GM18508 (cell line): Measurements from ENCODE around the gene GNA14.
A peak's percentile ranks its signal among the peaks of the same experiment; 100 is the strongest.
"Not testable (repeated sequence)": the region's sequence is repeated elsewhere in the genome, so short reads cannot be mapped to it uniquely, and the experiment has no call there.

Source experiments
- ATAC-seq: cut with Tn5 transposase; IDR thresholded peaks from one replicate; pipeline ENCODE4 v1.9.1; 2021; ENCODE audit warnings: moderate number of reproducible peaks; ENCODE audit not compliant: insufficient read depth, unreplicated experiment

The GNA14 gene

DNA sequence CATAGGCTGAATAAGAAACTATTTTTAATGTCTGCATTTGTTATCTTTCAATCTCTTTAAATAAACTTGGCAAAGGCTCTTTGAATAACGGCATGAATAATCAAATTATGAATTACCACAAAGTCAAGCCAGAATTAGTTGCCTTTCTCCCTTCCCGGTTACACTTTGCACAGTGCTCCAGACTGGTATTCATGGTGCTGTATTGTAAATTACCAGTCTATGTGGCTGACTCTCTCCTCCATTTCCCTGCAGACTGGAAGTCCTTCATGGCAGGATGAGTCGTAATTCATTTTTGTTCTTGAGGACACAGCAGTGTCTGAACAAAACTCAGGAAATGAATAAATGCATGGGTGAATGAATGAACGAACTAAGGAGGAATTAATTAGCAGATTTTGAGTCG lies 142.9 kb downstream of the GNA14 start:
- ATAC-seq, result no peak

DNA sequence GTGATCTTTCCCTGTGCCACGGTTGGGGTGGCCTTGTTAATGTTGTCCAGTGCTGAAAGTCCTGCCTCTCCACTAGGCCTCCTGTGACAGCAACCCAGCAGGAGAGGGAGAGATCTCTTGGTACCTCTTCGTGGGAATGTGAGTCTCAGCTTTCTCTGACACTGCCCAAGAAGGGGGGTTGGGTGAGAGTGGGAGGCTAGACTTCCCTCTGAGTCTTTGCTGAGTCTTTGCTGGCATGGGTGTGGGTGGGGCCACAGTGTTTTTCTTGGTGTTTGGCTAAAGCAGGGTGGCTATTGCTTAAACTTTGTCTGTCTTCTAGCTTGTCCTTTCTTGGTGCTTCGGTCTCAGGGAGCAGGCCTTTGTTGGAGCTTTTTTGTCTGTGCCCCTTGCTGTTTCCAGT lies 145.6 kb downstream of the GNA14 start:
- ATAC-seq, result no peak

DNA sequence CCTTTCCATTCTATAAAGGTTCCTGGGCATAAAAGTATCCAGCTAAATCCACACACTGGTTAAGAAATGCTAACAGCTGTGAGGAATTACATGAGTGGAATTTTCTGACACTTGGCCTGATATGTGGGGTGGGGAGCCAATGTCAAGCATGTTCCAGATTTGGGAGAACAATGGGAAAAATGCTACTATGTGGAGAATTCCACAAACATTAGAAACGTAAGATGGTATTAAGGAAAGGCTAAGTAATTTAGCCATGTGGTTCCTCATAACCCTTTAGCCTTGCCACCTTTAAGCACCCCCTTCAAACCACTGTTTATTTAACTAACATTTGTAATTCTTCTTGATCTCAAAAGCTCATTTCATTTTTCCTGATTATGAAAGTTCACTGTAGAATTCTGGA lies 149.2 kb downstream of the GNA14 start:
- no peak for ATAC-seq

DNA sequence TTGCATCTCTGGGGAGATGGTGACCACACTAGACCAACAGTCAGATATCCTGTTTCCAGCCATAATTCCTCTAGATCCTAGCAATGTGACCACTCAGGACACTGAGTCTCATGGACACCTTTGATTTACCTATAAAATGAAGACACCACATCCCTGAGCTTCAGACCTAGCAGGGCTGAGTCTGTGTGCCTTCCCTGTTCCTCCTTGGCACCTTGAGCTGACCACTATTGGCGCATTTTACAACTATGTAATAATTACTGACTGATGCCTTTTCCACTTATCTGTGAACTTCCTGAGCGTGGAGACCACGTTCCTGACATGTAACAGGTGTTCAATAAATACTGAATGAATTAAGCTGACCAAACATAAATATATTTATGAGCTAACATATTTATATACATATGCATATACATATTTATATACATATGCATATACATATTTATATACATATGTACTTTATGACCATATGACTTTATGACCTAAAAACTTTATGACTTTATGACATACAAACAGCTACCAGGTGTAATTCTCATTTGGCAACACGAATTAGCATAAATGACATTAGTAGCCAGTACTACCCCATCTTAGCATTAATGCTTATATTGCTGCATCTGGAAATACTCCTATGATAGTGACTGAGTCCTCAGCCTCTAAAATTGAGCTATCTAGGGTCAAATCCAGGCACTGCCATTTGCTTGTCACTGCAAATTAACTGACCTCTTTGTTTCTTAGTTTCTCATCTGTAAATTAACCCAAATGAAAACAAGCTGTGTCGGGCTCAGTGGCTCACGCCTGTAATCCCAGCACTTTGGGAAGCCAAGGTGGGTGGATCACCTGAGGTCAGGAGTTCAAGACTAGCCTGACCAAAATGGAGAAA lies 150.6 kb downstream of the GNA14 start:
- no peak for ATAC-seq

DNA sequence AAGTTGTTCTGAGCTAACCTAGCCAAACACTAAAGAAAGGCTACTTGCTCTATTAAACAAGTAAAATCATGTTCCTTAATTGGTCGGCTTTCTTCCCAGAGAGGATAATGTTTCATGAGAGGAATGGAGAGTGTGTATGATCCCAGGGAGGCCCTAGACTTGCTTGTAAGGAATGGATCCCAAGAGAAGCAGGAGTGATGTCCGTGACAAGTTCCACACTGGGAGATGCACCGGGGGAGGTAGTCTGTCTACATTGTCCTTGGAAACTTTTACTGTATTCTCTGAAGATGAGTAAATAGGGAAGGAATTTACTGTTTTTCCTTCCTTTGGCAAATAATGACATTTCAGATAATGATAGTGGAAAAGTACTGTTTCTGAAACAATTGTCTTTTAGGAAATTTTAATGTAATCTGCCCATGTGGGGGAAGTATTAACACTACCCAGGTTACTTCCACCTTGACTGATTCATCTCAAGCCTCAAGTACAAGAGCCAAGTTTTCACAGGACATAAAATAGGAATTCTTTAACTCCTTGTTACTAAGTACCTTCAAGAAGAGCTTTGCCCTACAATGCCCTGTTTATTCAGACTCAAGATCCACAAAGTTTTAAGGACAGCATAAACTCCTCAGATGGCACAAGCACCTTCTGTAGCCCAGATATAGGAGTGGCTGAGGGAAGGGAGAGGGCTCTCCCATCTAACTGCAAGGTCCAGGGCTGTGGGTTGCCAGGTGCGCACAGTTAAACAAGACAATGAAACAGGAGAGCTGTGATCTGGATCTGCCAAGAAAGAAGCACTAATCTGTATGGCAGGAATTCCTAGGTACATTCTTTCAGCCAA lies 152.1 kb downstream of the GNA14 start:
- ATAC-seq, result no peak

DNA sequence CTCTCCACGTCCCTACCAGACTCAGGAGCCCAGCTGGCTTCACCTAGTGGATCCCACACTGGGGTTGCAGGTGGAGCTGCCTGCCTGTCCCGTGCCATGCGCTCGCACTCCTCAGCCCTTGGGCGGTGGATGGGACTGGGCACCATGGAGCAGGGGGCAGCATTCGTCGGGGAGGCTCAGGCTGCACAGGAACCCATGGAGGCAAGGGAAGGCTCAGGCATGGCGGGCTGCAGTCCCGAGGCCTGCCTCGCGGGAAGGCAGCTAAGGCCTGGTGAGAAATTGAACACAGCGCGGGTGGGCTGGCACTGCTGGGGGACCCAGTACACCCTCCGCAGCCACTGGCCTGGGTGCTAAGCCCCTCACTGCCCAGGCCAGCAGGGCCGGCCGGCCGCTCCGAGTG lies 157.8 kb downstream of the GNA14 start:
- not testable (repeated sequence) for ATAC-seq

DNA sequence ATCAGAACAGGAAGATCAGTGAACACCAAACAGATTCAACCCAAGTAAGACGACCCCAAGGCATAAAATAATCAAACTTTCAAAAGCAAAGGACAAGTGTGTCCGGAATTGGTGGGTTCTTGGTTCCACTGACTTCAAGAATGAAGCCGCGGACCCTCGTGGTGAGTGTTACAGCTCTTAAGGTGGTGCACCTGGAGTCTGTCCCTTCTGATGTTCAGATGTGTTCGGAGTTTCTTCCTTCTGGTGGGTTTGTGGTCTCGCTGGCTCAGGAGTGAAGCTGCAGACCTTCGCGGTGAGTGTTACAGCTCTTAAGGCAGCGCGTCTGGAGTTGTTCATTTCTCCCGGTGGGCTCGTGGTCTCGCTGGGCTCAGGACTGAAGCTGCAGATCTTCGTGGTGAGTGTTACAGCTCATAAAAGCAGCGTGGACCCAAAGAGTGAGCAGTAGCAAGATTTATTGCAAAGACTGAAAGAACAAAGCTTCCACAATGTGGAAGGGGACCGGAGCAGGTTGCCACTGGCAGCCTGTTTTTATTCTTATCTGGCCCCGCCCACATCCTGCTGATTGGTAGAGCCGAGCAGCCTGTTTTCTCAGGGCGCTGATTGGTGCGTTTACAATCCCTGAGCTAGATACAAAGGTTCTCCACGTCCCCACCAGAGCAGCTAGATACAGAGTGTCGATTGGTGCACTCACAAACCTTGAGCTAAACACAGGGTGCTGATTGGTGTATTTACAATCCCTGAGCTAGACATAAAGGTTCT lies 158.5 kb downstream of the GNA14 start:
- ATAC-seq, result not testable (repeated sequence)

DNA sequence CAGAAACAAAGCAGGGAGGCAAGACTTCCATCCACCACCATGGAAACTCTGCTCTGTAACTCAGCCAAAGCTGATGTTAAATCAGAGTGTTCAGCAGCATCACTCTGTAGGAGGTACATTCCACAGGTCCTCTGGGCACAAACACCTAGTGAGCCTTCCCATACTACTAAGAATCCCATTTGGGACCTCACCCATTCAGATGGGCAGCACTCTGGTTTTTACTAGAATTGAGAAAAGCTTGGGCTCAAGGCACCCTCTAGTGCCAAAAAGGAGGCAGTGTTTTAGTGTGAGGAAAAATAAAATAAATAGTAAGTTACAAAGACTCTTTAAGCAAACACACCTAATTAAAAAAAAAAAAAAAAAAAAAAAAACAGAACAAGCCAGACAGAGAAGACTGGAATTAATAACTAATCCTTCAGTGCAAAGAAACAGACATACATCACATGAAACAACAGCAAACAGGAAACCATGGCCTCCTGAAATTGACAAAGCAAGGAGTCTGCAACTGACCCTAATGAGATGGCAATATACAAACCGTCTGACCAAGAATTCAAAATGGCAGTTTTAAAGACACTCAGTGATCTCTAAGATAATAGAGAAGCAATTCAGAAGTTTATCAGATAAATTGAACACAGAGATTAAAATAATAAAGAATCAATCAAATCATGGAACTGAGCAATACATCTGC lies 159.5 kb downstream of the GNA14 start:
- ATAC-seq, result no peak

DNA sequence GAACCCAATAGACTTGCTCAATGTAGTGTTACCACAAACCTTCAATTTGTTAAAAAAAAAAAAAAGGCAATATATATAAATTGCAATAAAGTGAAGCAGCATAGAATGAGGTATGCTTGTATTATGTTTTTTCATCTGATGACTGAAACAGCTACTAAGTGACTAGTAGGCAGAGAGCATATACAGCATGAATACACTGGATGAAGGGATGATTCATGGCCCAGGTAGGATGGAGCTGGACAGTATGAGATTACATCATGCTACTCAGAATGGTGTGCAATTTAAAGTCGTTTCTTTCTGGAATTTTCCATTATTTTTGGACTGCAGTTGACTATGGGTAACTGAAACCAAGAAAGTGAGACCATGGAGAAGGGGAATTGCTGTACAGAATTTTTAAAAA lies 161.2 kb downstream of the GNA14 start:
- ATAC-seq, result no peak

DNA sequence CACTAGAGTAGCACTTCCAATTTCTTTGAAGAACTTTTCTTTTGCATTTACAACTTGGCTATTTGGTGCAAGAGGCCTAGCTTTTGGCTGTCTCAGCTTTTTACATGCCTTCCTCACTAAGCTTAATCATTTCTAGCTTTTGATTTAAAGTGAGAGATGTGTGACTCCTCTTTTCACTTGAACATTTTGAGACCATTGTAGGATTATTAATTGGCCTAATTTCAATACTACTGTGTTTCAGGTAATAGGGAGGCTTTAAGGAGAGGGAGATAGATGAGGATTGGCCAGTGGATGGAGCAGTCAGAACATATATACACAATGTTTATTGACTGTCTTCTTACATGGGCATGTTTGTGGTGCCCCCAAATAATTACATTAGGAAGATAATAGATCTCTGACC lies 161.7 kb downstream of the GNA14 start:
- no peak for ATAC-seq

DNA sequence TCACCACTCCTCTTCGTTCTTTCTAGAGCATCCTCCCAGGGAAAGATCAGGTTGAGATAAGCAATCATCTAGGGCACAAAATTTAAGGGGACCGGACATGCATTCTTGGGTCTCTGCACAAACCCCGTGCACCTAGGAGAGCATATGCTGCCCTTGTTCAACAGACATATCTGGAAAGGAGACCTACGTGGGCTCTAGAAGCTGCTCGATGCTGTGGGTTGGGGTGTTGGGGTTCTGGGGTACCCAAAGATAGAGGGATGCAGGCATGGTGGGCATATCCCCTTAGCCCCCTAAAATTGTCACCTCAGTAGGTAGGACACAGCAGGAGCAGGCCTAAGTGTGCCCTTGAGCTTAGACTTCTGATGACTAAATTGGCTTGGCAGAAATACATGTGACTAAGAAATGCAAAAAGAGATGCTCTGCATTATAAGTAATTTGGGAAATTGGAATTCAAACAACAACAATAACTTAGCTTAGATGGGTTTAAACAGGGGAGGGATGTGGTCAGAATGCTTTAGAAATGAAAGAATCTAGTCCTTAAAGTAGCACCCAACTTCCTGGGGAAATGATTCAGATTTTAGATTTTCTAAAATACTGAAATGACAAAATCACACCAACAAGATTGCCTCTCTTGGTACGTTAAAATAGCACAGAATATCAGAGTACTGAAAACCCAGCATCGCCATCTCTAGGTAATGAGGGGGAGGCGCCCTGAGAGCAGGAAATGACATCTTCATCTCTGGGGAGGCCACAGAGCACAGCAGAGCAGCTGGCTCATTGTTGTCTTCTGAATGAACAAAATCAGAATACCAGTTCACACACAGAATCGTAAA lies 172.3 kb downstream of the GNA14 start:
- ATAC-seq, result peak; percentile 95

DNA sequence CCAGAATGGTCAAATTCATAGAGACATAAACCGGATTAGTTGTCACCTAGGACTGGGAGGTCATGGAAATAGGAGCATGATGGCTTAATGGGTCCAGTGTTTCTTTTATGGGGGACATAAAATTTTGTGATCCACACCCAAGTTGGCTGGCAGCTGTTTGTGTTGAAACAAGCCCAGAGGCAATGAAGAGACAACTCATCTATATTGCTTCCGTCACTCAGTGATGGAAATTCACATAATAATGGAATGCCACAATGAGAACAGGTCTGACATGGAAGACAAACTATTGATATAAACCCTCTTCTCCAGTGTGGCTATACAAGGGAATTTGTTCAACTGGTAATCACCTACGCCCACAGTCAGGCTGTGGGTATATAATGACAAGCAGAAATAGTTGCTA lies 173.2 kb downstream of the GNA14 start:
- ATAC-seq, result no peak

DNA sequence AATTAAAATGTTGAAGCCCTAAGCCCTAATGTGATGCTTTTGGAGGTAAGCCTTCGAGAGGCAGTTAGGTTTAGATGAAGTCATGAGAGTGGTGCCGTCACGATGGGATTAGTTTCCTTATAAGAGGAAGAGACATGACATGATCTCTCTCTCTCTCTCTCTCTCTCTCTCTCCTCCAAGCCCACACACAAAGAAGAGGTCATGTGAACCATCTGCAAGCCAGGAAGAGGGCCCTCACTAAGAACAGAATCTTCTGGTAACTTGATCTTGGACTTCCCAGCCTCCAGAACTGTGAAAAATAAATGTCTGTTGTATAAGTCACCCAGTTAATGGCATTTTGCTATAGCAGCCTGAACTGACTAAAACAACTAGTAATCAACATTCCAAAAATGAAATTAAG lies 175.5 kb downstream of the GNA14 start:
- ATAC-seq, result no peak

DNA sequence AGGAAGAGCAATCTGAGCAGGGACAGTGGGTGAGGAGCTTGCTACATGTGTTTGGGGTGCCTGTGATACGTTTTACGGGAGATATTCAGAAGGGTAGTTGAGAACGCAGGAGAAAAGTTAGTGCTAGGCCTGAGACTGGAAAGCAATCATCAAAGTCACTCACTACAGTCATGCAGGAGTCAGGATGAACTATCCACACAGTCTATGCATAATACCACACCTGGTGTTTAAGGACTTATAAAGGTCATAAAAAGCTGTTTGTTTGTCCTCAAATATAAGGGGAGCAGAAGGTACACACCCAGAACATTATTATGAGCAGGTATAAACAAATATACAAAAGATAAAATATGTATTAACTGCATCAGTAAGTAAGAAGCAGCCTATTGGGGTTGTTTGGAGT lies 176.6 kb downstream of the GNA14 start:
- ATAC-seq, result no peak

DNA sequence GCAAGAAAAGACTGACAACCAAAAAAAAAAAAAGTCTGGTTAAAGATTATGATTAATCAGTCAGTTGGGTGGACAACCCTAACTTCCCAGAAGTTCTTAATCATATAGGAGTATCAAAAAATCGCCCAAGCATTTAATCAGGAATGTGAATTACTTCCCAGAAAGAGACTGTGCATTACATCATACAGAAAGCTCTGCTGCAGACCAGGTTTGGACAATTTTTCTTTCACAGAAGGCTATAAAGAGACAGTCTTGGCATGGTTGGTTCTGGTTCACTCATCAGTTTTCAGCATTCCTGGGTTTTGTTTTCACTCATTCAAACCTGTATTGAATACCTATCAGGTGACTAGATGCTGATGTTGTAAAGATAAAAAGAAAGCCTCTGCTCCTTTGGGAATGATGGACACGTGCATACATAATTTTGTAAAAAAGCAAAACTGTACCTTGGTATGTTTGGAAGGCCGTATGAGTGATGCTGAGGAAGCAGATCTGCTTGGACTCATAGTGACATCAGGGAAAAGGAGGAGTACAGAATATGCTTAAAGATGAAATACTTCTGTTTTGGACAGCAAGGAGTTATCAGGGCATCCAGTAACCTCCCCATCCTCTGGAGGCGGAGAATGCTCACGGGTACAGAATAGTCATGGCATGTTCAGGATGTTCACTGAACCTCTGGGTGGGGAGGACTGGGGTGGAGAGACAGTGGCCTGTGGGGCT lies 178.4 kb downstream of the GNA14 start:
- ATAC-seq, result no peak

DNA sequence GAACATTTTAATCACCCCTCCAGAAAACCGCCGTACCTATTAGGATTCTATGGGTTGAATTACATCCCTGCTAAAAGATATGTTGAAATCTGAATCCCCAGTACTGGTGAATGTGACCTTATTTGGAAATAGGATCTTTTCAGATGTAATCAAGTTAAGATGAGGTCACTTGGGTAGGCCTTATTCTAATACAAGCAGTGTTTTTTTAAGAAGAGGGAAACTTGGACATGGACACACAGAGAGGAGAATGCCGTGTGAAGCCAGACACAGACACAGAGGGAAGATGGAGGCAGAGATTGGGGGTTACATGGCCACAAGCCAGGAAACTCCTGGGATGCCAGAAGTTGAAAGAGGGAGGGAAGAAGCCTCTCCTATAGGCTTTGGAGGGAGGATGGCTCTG lies 183.5 kb downstream of the GNA14 start:
- no peak for ATAC-seq

DNA sequence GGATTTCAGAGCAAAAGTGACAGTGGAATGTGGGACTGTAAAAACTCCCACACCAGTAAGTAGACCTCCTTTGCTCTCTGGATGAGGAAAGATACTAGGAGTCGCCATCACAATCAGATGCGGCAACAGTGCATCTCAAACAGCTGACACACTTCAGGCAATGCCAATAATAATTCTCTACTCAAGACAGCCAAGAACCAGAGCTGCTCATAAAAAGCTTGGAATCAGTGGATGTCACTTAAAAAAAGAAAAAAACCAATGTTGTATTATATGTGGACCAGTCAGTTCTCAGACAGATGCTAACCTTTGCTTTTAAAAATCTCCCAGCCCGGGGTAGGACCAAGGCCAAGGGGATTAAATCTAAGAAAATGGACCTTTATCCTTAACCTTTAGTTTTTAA lies 185.0 kb downstream of the GNA14 start:
- no peak for ATAC-seq

DNA sequence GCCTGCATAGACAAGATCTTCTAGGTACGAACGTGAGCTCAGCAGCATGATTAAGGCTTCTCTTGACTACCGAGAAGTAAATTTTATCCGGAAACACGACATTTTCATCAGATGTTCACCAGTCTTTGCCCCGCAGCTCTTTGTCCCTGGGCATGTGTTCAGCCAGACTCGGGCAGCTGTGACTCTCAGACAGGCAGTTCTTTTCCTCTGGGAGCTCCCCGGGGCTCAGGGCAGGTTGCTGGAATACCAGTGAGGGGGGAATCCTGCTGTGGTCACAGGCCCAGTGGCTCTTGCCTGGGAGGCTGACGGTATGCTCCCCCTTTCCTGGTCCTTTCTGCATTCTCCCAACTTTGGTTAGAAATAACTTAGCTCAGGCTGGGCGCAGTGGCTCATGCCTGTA lies 186.1 kb downstream of the GNA14 start:
- no peak for ATAC-seq

DNA sequence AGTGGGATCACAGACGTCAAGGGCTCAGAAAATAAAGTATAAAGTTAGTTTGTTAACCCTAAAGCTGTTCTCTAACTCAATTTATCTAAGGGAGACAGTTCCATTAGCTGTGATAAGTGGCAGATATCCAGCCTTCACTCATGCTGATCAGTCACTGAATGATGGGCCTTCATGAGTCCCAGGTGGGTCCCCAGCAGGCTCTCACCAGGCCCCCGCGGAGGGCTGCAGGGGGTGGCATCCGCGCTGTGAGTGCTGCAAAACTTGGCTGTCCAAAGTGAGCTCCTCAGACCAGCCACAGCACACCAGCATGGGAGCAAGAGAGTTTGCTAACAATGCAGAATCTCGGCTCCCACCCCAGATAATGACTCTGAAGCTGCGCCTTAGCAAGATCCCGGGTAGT lies 187.2 kb downstream of the GNA14 start:
- ATAC-seq, result no peak
